HepG2 (cell line): ENCODE measurements around the gene PCP4L1.

ENCODE experiments used
- ARHGAP35 ChIP-seq: sonication (generic); formaldehyde crosslinking; IDR thresholded peaks from 2 replicates; pipeline ENCODE4 v1.9.0; 2022; ENCODE audit warnings: mild to moderate bottlenecking, inconsistent platforms, moderate library complexity, missing genetic modification reagents, borderline replicate concordance
- CBX2 ChIP-seq, 2 experiments: fragments of 200-600 bp in 1 of 2; sonication (generic); formaldehyde crosslinking in 1 of 2; IDR thresholded peaks; 2 replicates each; pipeline versions ENCODE4 v1.7.0 to v1.8.1; 2018 to 2022; ENCODE audit warnings: low read depth in 2 of 2, low read length in 1 of 2, mild to moderate bottlenecking in 1 of 2, missing genetic modification reagents in 1 of 2
- GABPA ChIP-seq, 2 experiments: IDR thresholded peaks; 2 replicates each; pipeline ENCODE4 v1.6.1; 2011 to 2016; ENCODE audit warnings: low read depth in 2 of 2, low read length in 1 of 2, missing biosample characterization in 1 of 2, missing genetic modification characterization in 1 of 2
- HOXA9 ChIP-seq: sonication (generic); formaldehyde crosslinking; IDR thresholded peaks from 2 replicates; pipeline ENCODE4 v1.8.1; 2022; ENCODE audit warnings: missing genetic modification reagents, mild to moderate bottlenecking, moderate library complexity, borderline replicate concordance
- KAT7 ChIP-seq: IDR thresholded peaks from 2 replicates; pipeline ENCODE4 v1.6.1; 2018; ENCODE audit warnings: borderline replicate concordance, missing compliant biosample characterization
- POLR2A ChIP-seq, 2 experiments: IDR thresholded peaks; 2 replicates each; pipeline ENCODE4 v1.6.1; 2011; ENCODE audit warnings: low read depth in 2 of 2, low read length in 2 of 2, mild to moderate bottlenecking in 1 of 2, moderate library complexity in 1 of 2; ENCODE audit not compliant: insufficient read depth in 1 of 2
- RAD21 ChIP-seq: fragments of 450-650 bp; formaldehyde crosslinking; IDR thresholded peaks from 2 replicates; pipeline ENCODE4 v1.5.0; 2020; ENCODE audit warnings: mild to moderate bottlenecking
- ZBTB8A ChIP-seq: sonication (generic); formaldehyde crosslinking; IDR thresholded peaks from 2 replicates; pipeline ENCODE4 v1.4.0; 2020; ENCODE audit warnings: mild to moderate bottlenecking, low read depth, missing genetic modification reagents, borderline replicate concordance
- ZNF160 ChIP-seq: sonication (generic); formaldehyde crosslinking; IDR thresholded peaks from 2 replicates; pipeline ENCODE4 v1.8.0; 2022; ENCODE audit warnings: mild to moderate bottlenecking, inconsistent platforms, missing genetic modification reagents
- ZNF616 ChIP-seq: sonication (generic); formaldehyde crosslinking; IDR thresholded peaks from 2 replicates; pipeline ENCODE4 v1.5.0; 2020; ENCODE audit warnings: low read depth, mild to moderate bottlenecking, missing genetic modification reagents
- TF ChIP-seq, protein P1 (sequence below): sonication (generic); formaldehyde crosslinking; IDR thresholded peaks from 2 replicates; pipeline ENCODE4 v1.5.0; 2020; ENCODE audit warnings: mild to moderate bottlenecking, missing genetic modification reagents, moderate library complexity
- TF ChIP-seq, protein P2 (sequence below): IDR thresholded peaks from 2 replicates; pipeline ENCODE4 v1.6.1; 2016; ENCODE audit warnings: low read depth
- TF ChIP-seq, protein P3 (sequence below): IDR thresholded peaks from 2 replicates; pipeline ENCODE4 v1.6.1; 2016
- TF ChIP-seq, protein P4 (sequence below), 2 experiments: sonication (generic) in 1 of 2; formaldehyde crosslinking in 1 of 2; IDR thresholded peaks; 2 replicates each; pipeline versions ENCODE4 v1.5.1 to v1.6.1; 2011 to 2020; ENCODE audit warnings: borderline replicate concordance in 1 of 2, low read depth in 1 of 2, low read length in 1 of 2, mild to moderate bottlenecking in 1 of 2, missing genetic modification reagents in 1 of 2, moderate library complexity in 1 of 2

DNA sequence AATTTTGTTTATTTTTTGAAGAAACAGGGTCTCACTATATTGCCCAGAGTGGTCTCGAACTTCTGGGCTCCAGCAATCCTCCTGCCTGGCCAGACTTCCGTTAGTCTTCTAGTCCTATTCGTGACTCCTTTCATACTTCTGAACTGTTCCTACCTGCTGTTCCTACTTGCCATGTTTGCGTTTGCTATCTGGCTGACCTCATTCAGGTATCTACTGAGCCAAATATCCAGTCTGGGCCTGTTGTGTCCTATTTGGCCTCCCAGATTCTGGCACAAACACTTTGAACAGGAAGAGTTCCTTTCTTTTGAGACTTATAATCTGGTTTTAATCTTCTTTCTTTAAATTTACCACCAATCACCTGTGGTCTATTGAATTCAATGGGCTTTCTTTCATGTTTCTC is 13.7 kb upstream of the PCP4L1 start:
- TF ChIP-seq RAD21 (no peak), ZNF160 (CRISPR knock-in tag) (no peak), GABPA (IDR thresholded peaks at IDR 0.05; ENCODE audit: low read depth, low read length) (no peak), GABPA (CRISPR knock-in tag; IDR thresholded peaks at IDR 0.05; ENCODE audit: low read depth) (no peak), CBX2 (IDR thresholded peaks at IDR 0.05; ENCODE audit: low read depth, low read length) (no peak), CBX2 (CRISPR knock-in tag; IDR thresholded peaks at IDR 0.05; ENCODE audit: low read depth) (no peak), KAT7 (CRISPR knock-in tag) (no peak), HOXA9 (no peak), ZNF616 (CRISPR knock-in tag) (no peak), POLR2A (IDR thresholded peaks at IDR 0.05; ENCODE audit: insufficient read depth in 1 of 2, low read depth in 2 of 2, low read length in 2 of 2) (no peak), ARHGAP35 (CRISPR knock-in tag) (no peak), ZBTB8A (CRISPR knock-in tag) (no peak)
- TF ChIP-seq, protein P1, sequence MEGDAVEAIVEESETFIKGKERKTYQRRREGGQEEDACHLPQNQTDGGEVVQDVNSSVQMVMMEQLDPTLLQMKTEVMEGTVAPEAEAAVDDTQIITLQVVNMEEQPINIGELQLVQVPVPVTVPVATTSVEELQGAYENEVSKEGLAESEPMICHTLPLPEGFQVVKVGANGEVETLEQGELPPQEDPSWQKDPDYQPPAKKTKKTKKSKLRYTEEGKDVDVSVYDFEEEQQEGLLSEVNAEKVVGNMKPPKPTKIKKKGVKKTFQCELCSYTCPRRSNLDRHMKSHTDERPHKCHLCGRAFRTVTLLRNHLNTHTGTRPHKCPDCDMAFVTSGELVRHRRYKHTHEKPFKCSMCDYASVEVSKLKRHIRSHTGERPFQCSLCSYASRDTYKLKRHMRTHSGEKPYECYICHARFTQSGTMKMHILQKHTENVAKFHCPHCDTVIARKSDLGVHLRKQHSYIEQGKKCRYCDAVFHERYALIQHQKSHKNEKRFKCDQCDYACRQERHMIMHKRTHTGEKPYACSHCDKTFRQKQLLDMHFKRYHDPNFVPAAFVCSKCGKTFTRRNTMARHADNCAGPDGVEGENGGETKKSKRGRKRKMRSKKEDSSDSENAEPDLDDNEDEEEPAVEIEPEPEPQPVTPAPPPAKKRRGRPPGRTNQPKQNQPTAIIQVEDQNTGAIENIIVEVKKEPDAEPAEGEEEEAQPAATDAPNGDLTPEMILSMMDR, result no peak
- TF ChIP-seq, protein P2, sequence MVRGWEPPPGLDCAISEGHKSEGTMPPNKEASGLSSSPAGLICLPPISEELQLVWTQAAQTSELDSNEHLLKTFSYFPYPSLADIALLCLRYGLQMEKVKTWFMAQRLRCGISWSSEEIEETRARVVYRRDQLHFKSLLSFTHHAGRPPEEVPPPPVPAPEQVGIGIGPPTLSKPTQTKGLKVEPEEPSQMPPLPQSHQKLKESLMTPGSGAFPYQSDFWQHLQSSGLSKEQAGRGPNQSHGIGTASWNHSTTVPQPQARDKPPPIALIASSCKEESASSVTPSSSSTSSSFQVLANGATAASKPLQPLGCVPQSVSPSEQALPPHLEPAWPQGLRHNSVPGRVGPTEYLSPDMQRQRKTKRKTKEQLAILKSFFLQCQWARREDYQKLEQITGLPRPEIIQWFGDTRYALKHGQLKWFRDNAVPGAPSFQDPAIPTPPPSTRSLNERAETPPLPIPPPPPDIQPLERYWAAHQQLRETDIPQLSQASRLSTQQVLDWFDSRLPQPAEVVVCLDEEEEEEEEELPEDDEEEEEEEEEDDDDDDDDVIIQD (CRISPR knock-in tag), result no peak
- TF ChIP-seq, protein P3, sequence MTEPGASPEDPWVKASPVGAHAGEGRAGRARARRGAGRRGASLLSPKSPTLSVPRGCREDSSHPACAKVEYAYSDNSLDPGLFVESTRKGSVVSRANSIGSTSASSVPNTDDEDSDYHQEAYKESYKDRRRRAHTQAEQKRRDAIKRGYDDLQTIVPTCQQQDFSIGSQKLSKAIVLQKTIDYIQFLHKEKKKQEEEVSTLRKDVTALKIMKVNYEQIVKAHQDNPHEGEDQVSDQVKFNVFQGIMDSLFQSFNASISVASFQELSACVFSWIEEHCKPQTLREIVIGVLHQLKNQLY (CRISPR knock-in tag), result no peak
- TF ChIP-seq, protein P4, sequence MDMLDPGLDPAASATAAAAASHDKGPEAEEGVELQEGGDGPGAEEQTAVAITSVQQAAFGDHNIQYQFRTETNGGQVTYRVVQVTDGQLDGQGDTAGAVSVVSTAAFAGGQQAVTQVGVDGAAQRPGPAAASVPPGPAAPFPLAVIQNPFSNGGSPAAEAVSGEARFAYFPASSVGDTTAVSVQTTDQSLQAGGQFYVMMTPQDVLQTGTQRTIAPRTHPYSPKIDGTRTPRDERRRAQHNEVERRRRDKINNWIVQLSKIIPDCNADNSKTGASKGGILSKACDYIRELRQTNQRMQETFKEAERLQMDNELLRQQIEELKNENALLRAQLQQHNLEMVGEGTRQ (IDR thresholded peaks at IDR 0.05; ENCODE audit: low read depth, low read length), result no peak
- TF ChIP-seq, protein P4 (CRISPR knock-in tag; IDR thresholded peaks at IDR 0.05; ENCODE audit: borderline replicate concordance), result no peak
